ENCODE data around the gene VAMP5.
A peak's percentile ranks its signal among the peaks of the same experiment; 100 is the strongest.
"Not testable (repeated sequence)": the region's sequence is repeated elsewhere in the genome, so short reads cannot be mapped to it uniquely, and the experiment has no call there.

VAMP5 gene

DNA sequence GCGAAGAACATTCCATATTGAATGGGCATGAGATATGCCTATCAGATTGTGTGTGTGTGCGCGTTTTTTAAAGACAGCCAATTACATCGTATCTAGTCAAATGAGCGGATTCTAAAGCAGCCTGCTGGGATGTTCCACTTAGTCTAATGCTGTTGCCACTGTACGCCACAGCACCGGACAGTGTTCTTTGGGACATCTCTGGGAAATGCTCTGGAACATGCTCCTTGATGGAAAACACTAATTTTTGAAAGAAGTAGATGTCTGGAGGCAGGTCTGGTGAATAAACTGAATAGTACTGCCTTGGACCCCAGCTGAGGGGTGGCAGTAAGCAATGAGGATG is 21.9 kb downstream of the VAMP5 start:
- in situ Hi-C loops (cut with MboI; ENCODE audit: low pct_unique_long_range_greater_than_20kb, low sequenced_read_pairs, unreplicated experiment) = no loop called here
- DNase-seq (ENCODE audit: low spot score) = no peak
- TF ChIP-seq CTCF (IDR thresholded peaks at IDR 0.05; ENCODE audit: extremely low read depth, insufficient read depth, missing control alignments) = no peak

DNA sequence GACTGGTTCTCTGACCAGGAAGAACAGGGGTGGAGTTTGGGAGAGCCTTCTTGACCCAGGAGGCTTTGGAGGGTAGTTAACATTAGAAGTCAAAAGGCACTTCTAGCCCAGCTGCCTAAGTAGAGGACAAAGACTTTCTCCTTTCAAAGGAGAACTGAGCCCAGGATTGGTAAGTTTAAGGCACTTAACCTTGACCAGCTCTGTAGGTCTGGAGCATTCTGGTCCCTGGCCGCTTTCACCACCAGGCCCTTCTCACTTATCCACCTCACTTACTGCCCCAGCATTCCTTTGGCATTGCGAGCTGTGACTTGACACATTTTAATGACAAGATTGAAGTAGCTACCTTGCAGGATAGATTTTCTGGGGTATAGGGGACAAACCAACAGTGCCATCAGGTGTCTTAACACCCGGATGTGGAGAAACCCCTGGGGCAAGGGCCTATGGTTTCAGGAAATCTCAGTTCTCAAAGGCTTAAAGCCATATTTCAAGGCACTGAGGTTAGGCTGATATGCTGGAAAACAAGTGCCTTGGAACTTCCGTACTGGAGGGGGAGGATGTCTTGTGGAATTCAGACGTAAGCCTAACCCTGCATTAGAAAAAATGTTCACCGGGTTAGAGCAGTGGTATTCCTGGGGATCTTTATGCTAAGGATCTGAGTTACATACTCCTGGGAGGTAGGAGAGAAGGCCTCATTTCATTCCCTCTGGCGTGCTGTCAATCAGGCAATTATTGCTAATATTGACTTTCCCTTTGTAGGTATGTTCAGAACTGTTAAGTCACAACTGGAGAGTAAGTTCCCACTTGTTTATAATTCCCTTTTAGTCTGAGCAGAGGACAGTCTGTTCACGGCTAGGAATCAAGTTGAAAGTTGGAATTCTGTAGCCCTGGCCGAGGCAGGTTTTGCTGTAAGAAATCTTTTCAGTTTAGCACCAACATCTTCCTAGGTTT is 23.3 kb downstream of the VAMP5 start:
- in situ Hi-C loops (cut with MboI; ENCODE audit: low pct_unique_long_range_greater_than_20kb, low sequenced_read_pairs, unreplicated experiment) = no loop called here
- DNase-seq (ENCODE audit: low spot score) = no peak
- TF ChIP-seq CTCF (IDR thresholded peaks at IDR 0.05; ENCODE audit: extremely low read depth, insufficient read depth, missing control alignments) = no peak

DNA sequence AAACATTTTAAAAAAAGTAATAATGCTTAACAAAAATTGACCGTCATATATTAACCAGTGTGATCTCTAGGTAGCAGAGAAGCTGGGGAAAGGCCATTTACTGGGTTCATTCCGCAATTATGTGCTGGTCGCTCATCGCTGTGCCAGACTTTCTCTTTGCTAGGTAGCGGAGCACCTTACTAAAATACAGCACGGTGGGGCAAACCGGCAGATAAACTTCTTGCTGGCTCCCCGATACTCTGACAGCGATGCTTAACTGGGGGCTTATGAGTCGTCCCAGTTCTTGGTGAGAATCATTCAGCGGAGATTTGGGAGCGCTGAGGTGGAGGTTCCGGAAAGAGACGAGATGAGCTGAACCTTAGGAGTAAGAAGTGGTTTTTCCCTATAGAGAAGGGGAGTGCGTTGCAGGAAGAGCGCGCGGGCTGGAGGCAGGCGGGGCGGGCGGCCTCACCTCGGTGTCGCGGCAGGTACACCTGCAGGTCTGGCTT is 27.0 kb downstream of the VAMP5 start:
- in situ Hi-C loops (cut with MboI; ENCODE audit: low pct_unique_long_range_greater_than_20kb, low sequenced_read_pairs, unreplicated experiment) = no loop called here
- no peak for TF ChIP-seq CTCF (IDR thresholded peaks at IDR 0.05; ENCODE audit: extremely low read depth, insufficient read depth, missing control alignments)

GRCh38 chr2:85611705-85612587 is 27.7 kb downstream of the VAMP5 start, which contains the start of gene C2orf68:
Gene C2orf68 (minus strand): TSS chr2:85612066. CDS start chr2:85611984, 82 bp downstream.
- in situ Hi-C loops (cut with MboI; ENCODE audit: low pct_unique_long_range_greater_than_20kb, low sequenced_read_pairs, unreplicated experiment) = no loop called here
- DNase-seq (ENCODE audit: low spot score) = peak; percentile 97
- no peak for TF ChIP-seq CTCF (IDR thresholded peaks at IDR 0.05; ENCODE audit: extremely low read depth, insufficient read depth, missing control alignments)

More for the DNA sequence above, 27.0 kb downstream of the VAMP5 start:
- DNase-seq (ENCODE audit: low spot score) = no peak

- in situ Hi-C loops (cut with MboI; ENCODE audit: low pct_unique_long_range_greater_than_20kb, low sequenced_read_pairs, unreplicated experiment) = no loop called here
Observed at GRCh38 chr2:85613717-85614515, 29.7 kb downstream of the VAMP5 start.

DNA sequence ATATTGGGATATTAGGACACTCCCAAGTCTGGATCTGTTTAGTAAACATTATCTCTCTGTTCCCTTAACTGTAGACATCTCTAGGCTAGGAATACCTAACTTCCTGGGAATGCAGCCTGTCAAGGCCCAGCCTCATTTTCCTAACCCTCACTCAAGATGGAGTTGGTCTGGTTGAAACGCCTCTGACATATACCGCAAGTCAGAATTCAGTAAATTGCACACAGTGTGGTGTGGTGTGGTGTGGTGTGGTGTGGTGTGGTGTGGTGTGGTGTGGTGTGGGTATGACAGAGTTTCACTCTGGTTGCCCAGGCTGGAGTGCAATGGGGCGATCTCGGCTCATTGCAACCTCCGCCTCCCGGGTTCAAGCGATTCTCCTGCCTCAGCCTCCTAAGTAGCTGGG is 30.5 kb downstream of the VAMP5 start:
- in situ Hi-C loops (cut with MboI; ENCODE audit: low pct_unique_long_range_greater_than_20kb, low sequenced_read_pairs, unreplicated experiment); DNase-seq (ENCODE audit: low spot score): not testable (repeated sequence)

More at GRCh38 chr2:85613717-85614515, 29.7 kb downstream of the VAMP5 start:
- no peak for DNase-seq (ENCODE audit: low spot score)
- no peak for TF ChIP-seq CTCF (IDR thresholded peaks at IDR 0.05; ENCODE audit: extremely low read depth, insufficient read depth, missing control alignments)
